ENCODE results near the gene CFAP58.
"Not testable (repeated sequence)": the region's sequence is repeated elsewhere in the genome, so short reads cannot be mapped to it uniquely, and the experiment has no call there.

CFAP58 gene

GRCh38 chr10:104447906-104448305, 94.3 kb downstream of the CFAP58 start:
- no peak overlapping the region for H3K4me3 ChIP-seq (ENCODE audit: low read length)
- no peak for TF ChIP-seq CTCF (conservative IDR thresholded peaks at IDR 0.05; ENCODE audit: low read length)
- no peak for DNase-seq (ENCODE audit: low read depth)

GRCh38 chr10:104449391-104449790, 95.8 kb downstream of the CFAP58 start:
- DNase-seq (ENCODE audit: low read depth), result peak; percentile 56

GRCh38 chr10:104450490-104450889, 96.9 kb downstream of the CFAP58 start:
- DNase-seq (ENCODE audit: low read depth), result no peak
- TF ChIP-seq CTCF (conservative IDR thresholded peaks at IDR 0.05; ENCODE audit: low read length), result no peak
- H3K4me3 ChIP-seq (ENCODE audit: low read length), result no peak overlapping the region

More at GRCh38 chr10:104449391-104449790, 95.8 kb downstream of the CFAP58 start:
- H3K4me3 ChIP-seq (ENCODE audit: low read length), result no peak overlapping the region
- TF ChIP-seq CTCF (conservative IDR thresholded peaks at IDR 0.05; ENCODE audit: low read length), result no peak

- no peak overlapping the region for H3K4me3 ChIP-seq (ENCODE audit: low read length)
- TF ChIP-seq CTCF (conservative IDR thresholded peaks at IDR 0.05; ENCODE audit: low read length), result no peak
- DNase-seq (ENCODE audit: low read depth), result peak; percentile 46
Measured at GRCh38 chr10:104450954-104451353, 97.3 kb downstream of the CFAP58 start.

GRCh38 chr10:104452977-104453376, 99.3 kb downstream of the CFAP58 start:
- DNase-seq (ENCODE audit: low read depth), result no peak
- H3K4me3 ChIP-seq (ENCODE audit: low read length), result no peak overlapping the region
- no peak for TF ChIP-seq CTCF (conservative IDR thresholded peaks at IDR 0.05; ENCODE audit: low read length)

- H3K4me3 ChIP-seq (ENCODE audit: low read length), result no peak overlapping the region
- TF ChIP-seq CTCF (conservative IDR thresholded peaks at IDR 0.05; ENCODE audit: low read length), result no peak
Measured at GRCh38 chr10:104456802-104457542, 103.3 kb downstream of the CFAP58 start.

GRCh38 chr10:104457543-104457828, 103.9 kb downstream of the CFAP58 start:
- no peak for TF ChIP-seq CTCF (conservative IDR thresholded peaks at IDR 0.05; ENCODE audit: low read length)
- no peak overlapping the region for H3K4me3 ChIP-seq (ENCODE audit: low read length)
- no peak for DNase-seq (ENCODE audit: low read depth)

More at GRCh38 chr10:104456802-104457542, 103.3 kb downstream of the CFAP58 start:
- DNase-seq (ENCODE audit: low read depth), result no peak

GRCh38 chr10:104465575-104465974, 111.9 kb downstream of the CFAP58 start:
- H3K4me3 ChIP-seq (ENCODE audit: low read length); DNase-seq (ENCODE audit: low read depth): not testable (repeated sequence)

GRCh38 chr10:104468818-104469217, 115.2 kb downstream of the CFAP58 start:
- not testable (repeated sequence) for H3K4me3 ChIP-seq (ENCODE audit: low read length); DNase-seq (ENCODE audit: low read depth)
